Measurements from ENCODE around the gene IFT57. TPM values are rescaled to one million over a fixed set of nuclear protein-coding genes. Genes with fewer than 3 reads are reported as not detected.
A peak's percentile ranks its signal among the peaks of the same experiment; 100 is the strongest.

Gene IFT57
- total RNA-seq, 1 donor from 2014 or later = 63.8 TPM

- Mint-ChIP-seq H3K4me3 (ENCODE audit: low read depth) (no peak overlapping the region), H3K36me3 (ENCODE audit: insufficient read depth) (peaks cover 18% of the 10 kb centered on the region), H3K27me3 (no peaks in the 10 kb centered on the region), H3K27ac (no peak overlapping the region), H3K4me1 (ENCODE audit: low read depth) (peaks cover 2% of the 10 kb centered on the region), H3K9me3 (ENCODE audit: low read depth) (peaks cover 10% of the 10 kb centered on the region)
- no peak for DNase-seq (ENCODE audit: low spot score, unreplicated experiment)
- no peak for TF ChIP-seq CTCF (IDR thresholded peaks at IDR 0.05; ENCODE audit: unreplicated experiment)
These were observed 22.2 kb downstream of the IFT57 start for GRCh38 chr3:108200024-108200423.

GRCh38 chr3:108191394-108191793, 30.8 kb downstream of the IFT57 start:
- no peaks in the 10 kb centered on the region for H3K27me3 Mint-ChIP-seq
- no peak overlapping the region for H3K4me3 Mint-ChIP-seq (ENCODE audit: low read depth)
- H3K36me3 Mint-ChIP-seq (ENCODE audit: insufficient read depth) = peaks cover 43% of the 10 kb centered on the region

GRCh38 chr3:108190346-108190745, 31.9 kb downstream of the IFT57 start:
- Mint-ChIP-seq H3K4me3 (ENCODE audit: low read depth) (no peak overlapping the region), H3K9me3 (ENCODE audit: low read depth) (peaks cover 23% of the 10 kb centered on the region), H3K27me3 (no peaks in the 10 kb centered on the region), H3K27ac (no peak overlapping the region), H3K4me1 (ENCODE audit: low read depth) (peaks cover 14% of the 10 kb centered on the region), H3K36me3 (ENCODE audit: insufficient read depth) (peaks cover 45% of the 10 kb centered on the region)
- no peak for DNase-seq (ENCODE audit: low spot score, unreplicated experiment)
- no peak for TF ChIP-seq CTCF (IDR thresholded peaks at IDR 0.05; ENCODE audit: unreplicated experiment)

More at GRCh38 chr3:108191394-108191793, 30.8 kb downstream of the IFT57 start:
- TF ChIP-seq CTCF (IDR thresholded peaks at IDR 0.05; ENCODE audit: unreplicated experiment) = no peak
- Mint-ChIP-seq H3K9me3 (ENCODE audit: low read depth) (peaks cover 23% of the 10 kb centered on the region), H3K27ac (no peak overlapping the region), H3K4me1 (ENCODE audit: low read depth) (peaks cover 14% of the 10 kb centered on the region)
- DNase-seq (ENCODE audit: low spot score, unreplicated experiment) = no peak

- Mint-ChIP-seq H3K27ac (peak overlapping the region; percentile 72), H3K36me3 (ENCODE audit: insufficient read depth) (peaks cover 44% of the 10 kb centered on the region), H3K9me3 (ENCODE audit: low read depth) (peaks cover 19% of the 10 kb centered on the region), H3K27me3 (no peaks in the 10 kb centered on the region), H3K4me3 (ENCODE audit: low read depth) (no peak overlapping the region), H3K4me1 (ENCODE audit: low read depth) (peaks cover 14% of the 10 kb centered on the region)
- TF ChIP-seq CTCF (IDR thresholded peaks at IDR 0.05; ENCODE audit: unreplicated experiment) = peak; percentile 23
- DNase-seq (ENCODE audit: low spot score, unreplicated experiment) = no peak
These were observed 32.8 kb downstream of the IFT57 start for GRCh38 chr3:108189440-108189839.

- no peak for DNase-seq (ENCODE audit: low spot score, unreplicated experiment)
- H3K27me3 Mint-ChIP-seq = no peaks in the 10 kb centered on the region
- peaks cover 19% of the 10 kb centered on the region for H3K9me3 Mint-ChIP-seq (ENCODE audit: low read depth)
- TF ChIP-seq CTCF (IDR thresholded peaks at IDR 0.05; ENCODE audit: unreplicated experiment) = no peak
- no peak overlapping the region for H3K27ac Mint-ChIP-seq
- H3K4me1 Mint-ChIP-seq (ENCODE audit: low read depth) = peaks cover 26% of the 10 kb centered on the region
- H3K36me3 Mint-ChIP-seq (ENCODE audit: insufficient read depth) = peaks cover 32% of the 10 kb centered on the region
- no peak overlapping the region for H3K4me3 Mint-ChIP-seq (ENCODE audit: low read depth)
These were observed 36.7 kb downstream of the IFT57 start for GRCh38 chr3:108185536-108185935.
